Osteoblast (primary cell): Measurements from ENCODE around the gene UXT. TPM values are rescaled to one million over a fixed set of nuclear protein-coding genes. Genes with fewer than 3 reads are reported as not detected.

ENCODE experiments used
- DNase-seq: peaks from one replicate; pipeline ENCODE4 v3.0.0; 2011; ENCODE audit warnings: low spot score, mixed read lengths; ENCODE audit not compliant: insufficient read length; ENCODE audit errors: missing footprints
- H2AFZ ChIP-seq: 2 replicates; pipeline ENCODE4 v1.6.0; 2011; ENCODE audit warnings: mild to moderate bottlenecking, low read length
- H3K27ac ChIP-seq: 2 replicates; pipeline ENCODE4 v1.5.1; 2011; ENCODE audit warnings: mild to moderate bottlenecking, low read depth, low read length, moderate library complexity
- H3K27me3 ChIP-seq: 2 replicates; pipeline ENCODE4 v1.6.0; 2012; ENCODE audit warnings: mild to moderate bottlenecking, control low read depth, inconsistent platforms, low read length, moderate library complexity; ENCODE audit not compliant: insufficient read depth
- H3K36me3 ChIP-seq: 2 replicates; pipeline ENCODE4 v1.5.1; 2011; ENCODE audit warnings: mild to moderate bottlenecking, low read length, control low read depth, moderate library complexity; ENCODE audit not compliant: insufficient read depth
- H3K4me1 ChIP-seq: 2 replicates; pipeline ENCODE4 v1.5.1; 2011; ENCODE audit warnings: mild to moderate bottlenecking, low read length, control low read depth, moderate library complexity; ENCODE audit not compliant: insufficient read depth
- H3K4me2 ChIP-seq: 2 replicates; pipeline ENCODE4 v1.6.0; 2011; ENCODE audit warnings: mild to moderate bottlenecking, low read length; ENCODE audit not compliant: insufficient read depth
- H3K4me3 ChIP-seq: fragments of 200-600 bp; sonication (generic); 3 replicates; pipeline ENCODE4 v1.5.1; 2012; ENCODE audit warnings: mild to moderate bottlenecking, low read length, inconsistent platforms; ENCODE audit not compliant: insufficient read depth
- H3K79me2 ChIP-seq: 2 replicates; pipeline ENCODE4 v1.6.0; 2012; ENCODE audit warnings: mild to moderate bottlenecking, low read length, control low read depth, inconsistent platforms; ENCODE audit not compliant: insufficient read depth
- H3K9me3 ChIP-seq: 2 replicates; pipeline ENCODE4 v1.5.1; 2011; ENCODE audit warnings: low read depth, low read length, control low read depth
- H4K20me1 ChIP-seq: 2 replicates; pipeline ENCODE4 v1.6.0; 2012; ENCODE audit warnings: mild to moderate bottlenecking, low read length, control low read depth; ENCODE audit not compliant: insufficient read depth
- CTCF ChIP-seq: IDR thresholded peaks from 2 replicates; pipeline ENCODE4 v1.5.1; 2011; ENCODE audit warnings: mild to moderate bottlenecking, low read depth, low read length, moderate library complexity; ENCODE audit errors: extremely low read depth
- total RNA-seq: library from RNA; depleted of rRNA; stranded (reverse); fragments of >200 nt; gene quantifications from 2 replicates; pipeline ENCODE4 v1.2.3, GENCODE V29; 2012

Gene UXT
- total RNA-seq, 1 donor: 93.4 TPM

- no peaks in the 10 kb centered on the region for H3K4me1 ChIP-seq
- H3K27me3 ChIP-seq: peaks cover 5% of the 10 kb centered on the region
- H3K36me3 ChIP-seq: no peaks in the 10 kb centered on the region
- H3K9me3 ChIP-seq: no peaks in the 10 kb centered on the region
- H3K4me2 ChIP-seq: no peak overlapping the region
- H3K4me3 ChIP-seq: no peak overlapping the region
- no peaks in the 10 kb centered on the region for H4K20me1 ChIP-seq
- H3K27ac ChIP-seq: no peak overlapping the region
- no peaks in the 10 kb centered on the region for H3K79me2 ChIP-seq
- TF ChIP-seq CTCF: no peak
- no peak overlapping the region for H2AFZ ChIP-seq
- DNase-seq: no peak
These were observed 37.1 kb downstream of the UXT start for GRCh38 chrX:47621851-47622250.

- H3K27ac ChIP-seq: no peak overlapping the region
- H2AFZ ChIP-seq: no peak overlapping the region
- peaks cover 8% of the 10 kb centered on the region for H3K27me3 ChIP-seq
- no peak for TF ChIP-seq CTCF
- no peaks in the 10 kb centered on the region for H3K79me2 ChIP-seq
- DNase-seq: no peak
- H3K36me3 ChIP-seq: no peaks in the 10 kb centered on the region
- H4K20me1 ChIP-seq: no peaks in the 10 kb centered on the region
- H3K4me2 ChIP-seq: no peak overlapping the region
- no peaks in the 10 kb centered on the region for H3K9me3 ChIP-seq
- H3K4me1 ChIP-seq: no peaks in the 10 kb centered on the region
- no peak overlapping the region for H3K4me3 ChIP-seq
These were observed 38.7 kb downstream of the UXT start for GRCh38 chrX:47620303-47620685.

- no peaks in the 10 kb centered on the region for H3K79me2 ChIP-seq
- peak within 1 kb of the TSS; percentile 67 for H3K4me2 ChIP-seq
- H3K27me3 ChIP-seq: peaks cover 8% of the 10 kb centered on the region
- H3K4me3 ChIP-seq: peak within 1 kb of the TSS; percentile 62
- H3K36me3 ChIP-seq: no peaks in the 10 kb centered on the region
- H3K4me1 ChIP-seq: no peaks in the 10 kb centered on the region
- no peaks in the 10 kb centered on the region for H4K20me1 ChIP-seq
- DNase-seq: peak; percentile 97
- no peaks in the 10 kb centered on the region for H3K9me3 ChIP-seq
- no peak for TF ChIP-seq CTCF
- no peak within 1 kb of the TSS for H2AFZ ChIP-seq
- H3K27ac ChIP-seq: no peak within 1 kb of the TSS
These were observed 39.3 kb downstream of the UXT start, which contains the start of gene SYN1 for GRCh38 chrX:47619486-47620302. Gene SYN1, minus strand, starts transcription at chrX:47619857. Its CDS starts 129 bp downstream, at chrX:47619728.

GRCh38 chrX:47618923-47619485, 40.0 kb downstream of the UXT start:
- Histone ChIP-seq H3K27me3 (peaks cover 8% of the 10 kb centered on the region), H3K4me2 (peak overlapping the region; percentile 67), H3K27ac (no peak overlapping the region), H2AFZ (no peak overlapping the region), H3K4me1 (no peaks in the 10 kb centered on the region), H3K36me3 (no peaks in the 10 kb centered on the region), H3K9me3 (no peaks in the 10 kb centered on the region), H3K4me3 (no peak overlapping the region), H4K20me1 (no peaks in the 10 kb centered on the region), H3K79me2 (no peaks in the 10 kb centered on the region)
- TF ChIP-seq CTCF: no peak
- DNase-seq: no peak
